GM13976 (cell line): ENCODE measurements around the gene NXN.
"Not testable (repeated sequence)": the region's sequence is repeated elsewhere in the genome, so short reads cannot be mapped to it uniquely, and the experiment has no call there.

Source experiments
- DNase-seq: peaks from one replicate; pipeline ENCODE4 v3.0.0; 2012; ENCODE audit warnings: low spot score
- in situ Hi-C: fragments of 300-500 bp; cut with MboI; formaldehyde crosslinking; loops from one replicate; pipeline ENCODE4 v1.12.0; 2022; ENCODE audit warnings: low sequenced_read_pairs, mixed read lengths, inconsistent platforms; ENCODE audit not compliant: unreplicated experiment
- TF ChIP-seq, protein P1 (sequence below): IDR thresholded peaks from 2 replicates; pipeline ENCODE4 v1.5.1; 2012; ENCODE audit warnings: borderline replicate concordance, mild to moderate bottlenecking; ENCODE audit not compliant: insufficient read depth; ENCODE audit errors: extremely low read depth, missing control alignments, control extremely low read depth

NXN gene

DNA sequence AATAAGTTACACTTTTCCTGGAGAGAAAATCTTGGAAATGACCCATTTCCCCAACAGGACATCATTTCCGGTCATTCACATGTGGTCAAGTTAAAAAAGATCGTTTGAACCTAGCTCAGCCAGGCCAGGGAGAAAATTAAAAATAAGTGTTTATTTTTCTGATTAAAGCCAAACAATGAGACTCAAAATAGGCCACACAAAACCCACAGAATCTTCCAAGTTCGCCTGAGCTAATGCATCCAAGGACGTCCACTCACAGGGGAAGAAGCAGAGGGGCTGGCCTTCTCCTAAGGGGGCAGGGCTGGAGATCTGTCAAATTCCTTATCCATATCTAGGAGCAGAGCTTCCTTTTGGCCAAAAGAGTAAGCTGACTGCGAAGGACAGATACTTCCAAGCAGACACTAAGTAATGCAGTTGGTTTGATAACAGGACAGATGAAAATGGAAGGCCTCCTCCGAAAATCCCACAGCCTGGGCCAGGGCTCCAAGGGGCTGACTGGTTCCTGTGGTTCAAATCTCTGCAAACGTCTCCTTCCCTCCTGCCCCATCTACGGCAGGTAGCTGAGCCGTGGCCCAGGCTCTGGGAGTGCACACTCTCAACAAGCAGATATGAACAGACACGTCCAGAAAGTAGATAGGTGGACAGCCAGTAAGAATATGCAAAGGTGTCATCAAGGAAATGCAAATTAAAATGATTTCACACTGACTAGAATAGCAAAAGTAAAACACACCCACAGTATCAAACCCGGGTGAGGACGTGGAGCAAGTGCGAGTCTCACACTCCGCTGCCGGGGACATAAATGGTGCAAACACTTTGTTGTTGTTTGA is 98.9 kb downstream of the NXN start:
- TF ChIP-seq, protein P1, sequence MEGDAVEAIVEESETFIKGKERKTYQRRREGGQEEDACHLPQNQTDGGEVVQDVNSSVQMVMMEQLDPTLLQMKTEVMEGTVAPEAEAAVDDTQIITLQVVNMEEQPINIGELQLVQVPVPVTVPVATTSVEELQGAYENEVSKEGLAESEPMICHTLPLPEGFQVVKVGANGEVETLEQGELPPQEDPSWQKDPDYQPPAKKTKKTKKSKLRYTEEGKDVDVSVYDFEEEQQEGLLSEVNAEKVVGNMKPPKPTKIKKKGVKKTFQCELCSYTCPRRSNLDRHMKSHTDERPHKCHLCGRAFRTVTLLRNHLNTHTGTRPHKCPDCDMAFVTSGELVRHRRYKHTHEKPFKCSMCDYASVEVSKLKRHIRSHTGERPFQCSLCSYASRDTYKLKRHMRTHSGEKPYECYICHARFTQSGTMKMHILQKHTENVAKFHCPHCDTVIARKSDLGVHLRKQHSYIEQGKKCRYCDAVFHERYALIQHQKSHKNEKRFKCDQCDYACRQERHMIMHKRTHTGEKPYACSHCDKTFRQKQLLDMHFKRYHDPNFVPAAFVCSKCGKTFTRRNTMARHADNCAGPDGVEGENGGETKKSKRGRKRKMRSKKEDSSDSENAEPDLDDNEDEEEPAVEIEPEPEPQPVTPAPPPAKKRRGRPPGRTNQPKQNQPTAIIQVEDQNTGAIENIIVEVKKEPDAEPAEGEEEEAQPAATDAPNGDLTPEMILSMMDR: no peak
- in situ Hi-C loops: loop anchor here (10.0 kb wide), 1 partner anchor 56 kb away; no protein-coding TSS in a partner anchor
- DNase-seq: no peak

DNA sequence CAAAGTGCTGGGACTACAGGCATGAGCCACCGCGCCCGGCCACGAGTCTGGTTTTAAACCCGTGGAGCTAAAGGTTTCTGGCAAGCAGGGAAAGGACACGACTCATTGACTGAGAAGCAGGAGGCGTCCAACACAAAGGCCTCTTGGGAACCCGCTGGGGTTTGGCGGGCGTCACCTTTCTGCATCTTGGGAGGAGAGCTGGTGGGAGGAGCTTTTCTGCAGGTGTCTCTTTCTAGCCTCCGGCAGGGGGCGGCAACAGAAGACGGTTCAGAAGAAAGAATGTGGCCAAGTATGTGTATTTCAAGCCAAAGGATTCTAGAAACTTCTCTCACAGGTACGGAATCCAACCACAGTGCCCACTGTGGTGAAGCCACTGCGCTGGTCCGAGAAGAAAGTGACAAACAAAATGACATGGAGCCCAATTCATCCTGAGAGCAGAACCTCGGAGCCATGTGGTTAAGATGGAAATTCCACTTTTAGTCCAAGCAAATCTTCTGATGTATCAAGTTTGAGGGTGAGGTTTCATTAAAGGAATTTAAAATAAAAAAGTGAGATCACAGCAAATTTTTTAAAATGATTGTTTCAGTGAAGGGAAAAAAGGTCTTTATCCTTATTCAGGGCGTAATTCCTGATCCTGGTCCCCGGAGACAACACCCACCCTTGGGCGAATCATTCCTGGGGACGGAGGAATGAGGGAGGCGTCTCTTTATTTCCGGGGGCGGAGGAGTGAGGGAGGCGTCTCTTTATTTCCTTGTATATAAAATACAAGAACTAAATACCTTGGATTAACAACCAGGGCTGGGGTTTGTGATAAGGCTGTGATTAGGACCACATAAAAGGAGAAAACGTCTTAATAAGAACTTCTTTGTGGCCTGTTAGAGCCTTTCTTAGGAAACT is 99.8 kb downstream of the NXN start:
- DNase-seq: peak; percentile 81

DNA sequence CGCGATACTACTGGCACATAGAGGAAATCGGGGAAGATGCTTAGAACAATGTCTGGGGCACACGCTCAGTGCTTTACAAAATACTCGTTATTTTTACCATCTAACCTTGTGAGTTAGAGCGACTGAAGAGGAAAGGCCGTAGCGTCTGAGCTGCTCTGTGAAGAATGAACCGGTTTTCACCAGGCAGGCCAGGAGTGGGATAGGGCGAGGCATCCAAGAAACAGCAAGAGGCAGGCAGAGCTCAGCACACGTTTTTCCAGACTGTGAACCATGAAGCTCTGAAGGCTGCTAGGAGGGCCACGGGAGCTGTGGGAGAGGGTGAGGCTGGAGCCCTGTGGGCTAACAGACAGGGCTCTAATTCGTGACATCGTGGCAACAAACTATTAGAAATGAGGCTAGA is 101.9 kb downstream of the NXN start:
- TF ChIP-seq, protein P1: no peak
- in situ Hi-C loops: no loop called here
- no peak for DNase-seq

More for the DNA sequence above, 99.8 kb downstream of the NXN start:
- in situ Hi-C loops: loop anchor here (10.0 kb wide), 1 partner anchor 55 kb away; no protein-coding TSS in a partner anchor
- TF ChIP-seq, protein P1: peak; percentile 39

DNA sequence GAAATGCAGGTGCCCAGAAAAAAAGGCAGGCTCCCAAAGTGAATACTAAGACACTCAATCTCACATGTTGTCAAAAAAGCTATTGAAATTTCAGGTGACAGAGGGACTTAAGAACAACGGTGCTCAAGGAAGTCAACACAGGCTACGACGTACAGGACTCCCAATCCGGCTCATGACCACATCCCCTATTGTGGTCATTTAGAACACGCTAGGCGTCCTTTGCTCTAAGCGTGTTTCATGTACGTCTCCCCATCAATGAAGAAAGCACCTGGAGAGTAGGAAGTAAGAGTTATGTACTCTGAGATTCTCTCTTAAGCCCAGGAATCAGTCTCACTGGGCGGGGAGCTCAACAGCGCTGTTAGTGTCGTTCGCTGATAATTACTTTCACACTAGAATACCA is 103.3 kb downstream of the NXN start:
- peak; percentile 65 for DNase-seq
- TF ChIP-seq, protein P1: no peak
- in situ Hi-C loops: no loop called here

DNA sequence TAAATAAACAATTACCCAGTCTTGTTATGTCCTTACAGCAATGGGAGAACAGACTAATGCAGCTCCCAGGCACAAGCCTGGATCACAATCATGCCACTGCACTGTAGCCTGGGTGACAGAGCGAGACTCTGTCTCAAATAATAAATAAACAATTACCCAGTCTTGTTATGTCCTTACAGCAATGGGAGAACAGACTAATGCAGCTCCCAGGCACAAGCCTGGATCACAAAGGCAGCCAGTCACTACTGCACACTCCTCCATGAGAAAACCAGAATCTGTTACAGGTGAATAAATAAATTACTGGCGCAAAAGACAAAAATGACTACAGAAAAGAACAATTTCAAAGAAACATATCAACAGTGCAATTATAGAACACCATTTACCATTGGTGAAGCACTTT is 105.0 kb downstream of the NXN start:
- in situ Hi-C loops, DNase-seq: not testable (repeated sequence)

DNA sequence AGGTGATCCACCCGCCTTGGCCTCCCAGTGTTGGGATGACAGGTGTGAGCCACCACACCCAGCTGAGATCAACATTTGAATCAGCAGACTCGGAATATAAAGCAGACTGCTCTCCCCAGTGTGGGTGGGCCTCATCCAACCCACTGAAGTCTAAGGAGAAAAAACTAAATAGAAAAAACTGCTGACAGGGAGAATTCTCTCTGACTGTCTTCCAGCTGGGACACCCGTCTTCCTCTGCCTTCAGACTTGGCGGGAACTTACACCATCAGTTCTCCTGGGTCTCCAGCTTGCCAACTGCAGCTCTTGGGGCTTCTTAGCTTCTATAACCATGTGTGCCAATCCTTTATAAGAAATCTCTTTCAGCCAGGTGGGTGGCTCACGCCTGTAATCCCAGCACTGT is 106.7 kb downstream of the NXN start:
- in situ Hi-C loops: no loop called here
- TF ChIP-seq, protein P1: no peak
- no peak for DNase-seq
